GM12878 (cell line): ENCODE measurements around the gene TRAPPC3L. TPM values are rescaled to one million over a fixed set of nuclear protein-coding genes. Genes with fewer than 3 reads are reported as not detected.

Source experiments
- ATAC-seq: fragments of 200-7000 bp; cut with Tn5 transposase; 3 replicates; pipeline ENCODE4 v1.9.1; 2020; ENCODE audit warnings: mild to moderate bottlenecking, moderate library complexity
- BruUV-seq: library from RNA; stranded (reverse); fragments of 400-500 nt; replicated peaks from 2 replicates; lab custom pipeline; 2021; lab: Mats Ljungman, UMichigan
- CTCF ChIA-PET: fragments of 300-600 bp; sonication (Branson Sonifier 250); formaldehyde crosslinking; extraction: SDS; loops from one replicate; lab custom pipeline; 2021; ENCODE audit warnings: inconsistent platforms; lab: Yijun Ruan, JAX
- POLR2A ChIA-PET: fragments of 350-600 bp; formaldehyde crosslinking; extraction: SDS; loops from one replicate; lab custom pipeline; 2021; ENCODE audit warnings: inconsistent platforms; lab: Charles Lee
- RAD21 ChIA-PET: fragments of 300-600 bp; sonication (Branson Sonifier 250); formaldehyde crosslinking; loops from one replicate; lab custom pipeline; 2023; ENCODE audit warnings: antibody characterized with exemption; ENCODE audit not compliant: unreplicated experiment; lab: Charles Lee
- SMC1A ChIA-PET: fragments of 300-600 bp; sonication (Branson Sonifier 250); formaldehyde crosslinking; loops from one replicate; lab custom pipeline; 2023; ENCODE audit not compliant: unreplicated experiment, uncharacterized antibody; lab: Charles Lee
- DNase-seq: peaks from one replicate; pipeline ENCODE4 v3.0.0-alpha.2; 2011; ENCODE audit warnings: low read depth, low spot score
- FAIRE-seq: peaks from 3 replicates; lab custom pipeline; 2011; peaks lifted over from hg19 to GRCh38; lab: Jason Lieb, UNC
- H2AFZ ChIP-seq: 2 replicates; pipeline ENCODE4 v1.6.0; 2011; ENCODE audit warnings: low read depth, low read length, control low read depth; ENCODE audit not compliant: control insufficient read depth
- H3K27ac ChIP-seq: 2 replicates; pipeline ENCODE4 v1.5.1; 2011; ENCODE audit warnings: control low read depth; ENCODE audit not compliant: control insufficient read depth, insufficient read depth
- H3K27me3 ChIP-seq, 2 experiments: replicated peaks in 1 of 2; 2 replicates each; pipeline versions ENCODE4 v1.6.0 to v1.6.1; 2011; ENCODE audit warnings: low read length in 1 of 2; ENCODE audit not compliant: control insufficient read depth in 2 of 2, insufficient read depth in 2 of 2
- H3K36me3 ChIP-seq, 2 experiments: 2 replicates each; pipeline ENCODE4 v1.5.1; 2011; ENCODE audit warnings: low read length in 1 of 2; ENCODE audit not compliant: control insufficient read depth in 2 of 2, insufficient read depth in 2 of 2
- H3K4me1 ChIP-seq: 2 replicates; pipeline ENCODE4 v1.6.1; 2011; ENCODE audit warnings: mild to moderate bottlenecking, low read length, moderate library complexity, mixed read lengths; ENCODE audit not compliant: control insufficient read depth, insufficient read depth
- H3K4me2 ChIP-seq: 2 replicates; pipeline ENCODE4 v1.6.0; 2011; ENCODE audit warnings: control low read depth; ENCODE audit not compliant: control insufficient read depth, insufficient read depth
- H3K4me3 ChIP-seq: fragments of 200-600 bp; sonication (generic); 2 replicates; pipeline ENCODE4 v1.5.1; 2016
- H3K79me2 ChIP-seq: 2 replicates; pipeline ENCODE4 v1.6.0; 2011; ENCODE audit warnings: low read length; ENCODE audit not compliant: control insufficient read depth, insufficient read depth
- H3K9ac ChIP-seq: 2 replicates; pipeline ENCODE4 v1.8.0; 2011; ENCODE audit warnings: low read length, control low read depth, mixed read lengths; ENCODE audit not compliant: control insufficient read depth, insufficient read depth
- H3K9me3 ChIP-seq: replicated peaks from 3 replicates; pipeline ENCODE4 v1.5.1; 2011; ENCODE audit warnings: mild to moderate bottlenecking, low read length; ENCODE audit not compliant: control insufficient read depth, insufficient read depth
- H4K20me1 ChIP-seq: 2 replicates; pipeline ENCODE4 v1.6.0; 2011; ENCODE audit not compliant: control insufficient read depth, insufficient read depth
- CEBPZ ChIP-seq: fragments of 150-350 bp; IDR thresholded peaks from 2 replicates; pipeline ENCODE4 v1.6.1; 2016; ENCODE audit warnings: low read depth, low read length
- JUNB ChIP-seq: IDR thresholded peaks from 2 replicates; pipeline ENCODE4 v1.6.1; 2016; ENCODE audit warnings: antibody characterized with exemption, mild to moderate bottlenecking
- NR2C2 ChIP-seq: IDR thresholded peaks from 2 replicates; pipeline ENCODE4 v1.6.1; 2011; ENCODE audit warnings: borderline replicate concordance, low read depth; ENCODE audit not compliant: control insufficient read depth, insufficient read length
- RCOR1 ChIP-seq: conservative IDR thresholded peaks from 2 replicates; pipeline ENCODE4 v1.6.1; 2012; ENCODE audit warnings: low read depth, low read length, improper control_type of control experiment
- TARDBP ChIP-seq: IDR thresholded peaks from 2 replicates; pipeline ENCODE4 v1.6.1; 2016; ENCODE audit warnings: borderline replicate concordance
- TBL1XR1 ChIP-seq: IDR thresholded peaks from 2 replicates; pipeline ENCODE4 v1.6.1; 2012; ENCODE audit warnings: low read depth, low read length, improper control_type of control experiment
- ZNF687 ChIP-seq: fragments of 450-650 bp; IDR thresholded peaks from 2 replicates; pipeline ENCODE4 v1.6.1; 2017; ENCODE audit warnings: mild to moderate bottlenecking, moderate library complexity
- WGBS: methylation state at CpG from one replicate; pipeline ENCODE4 v1.1.6; 2016; ENCODE audit warnings: low lambda C conversion rate; ENCODE audit not compliant: insufficient replicate concordance, insufficient coverage; ENCODE audit errors: missing lambda C conversion rate; 5-methylcytosine and 5-hydroxymethylcytosine counted together
- in situ Hi-C: fragments of 300-500 bp; cut with MboI; formaldehyde crosslinking; loops from 9 replicates; pipeline ENCODE4 v1.14.3; 2018; ENCODE audit warnings: mixed read lengths
- intact Hi-C: fragments of 100-400 bp; cut with micrococcal nuclease; formaldehyde crosslinking; loops from one replicate; pipeline ENCODE4 v1.14.2; 2022; ENCODE audit not compliant: unreplicated experiment
- polyA plus RNA-seq, 11 experiments: library from polyadenylated mRNA; depleted of rRNA in 4 of 11; unstranded in 6 of 11; stranded (reverse) in 5 of 11; fragments of >200 nt; fragmentation: Nextera tagmentation in 4 of 11; fragmentation: Illumina TruSeq in 1 of 11; extraction: Ambion mirVana in 4 of 11; extraction: Trizol in 1 of 11; gene quantifications; 1 replicate in 1 of 11; 2 replicates in 10 of 11; pipeline versions ENCODE4 v1.2.1 to v1.2.3, GENCODE V29; 2011 to 2016; ENCODE audit warnings: inconsistent platforms in 2 of 11, missing spikeins in 2 of 11, low read depth in 1 of 11
- total RNA-seq, 4 experiments: library from RNA; depleted of rRNA in 3 of 4; stranded (reverse); fragments of >200 nt in 3 of 4; fragmentation: Illumina TruSeq in 1 of 4; extraction: Trizol in 1 of 4; gene quantifications; 2 replicates each; pipeline versions ENCODE4 v1.2.1 to v1.2.3, GENCODE V29; 2013 to 2021

The TRAPPC3L gene
- total and polyA plus RNA-seq, 10 of the 15 experiments (the other 5 are each of a cell fraction or from before 2014, with no cell fraction given), result not detected

- TF ChIP-seq CEBPZ (no peak), JUNB (no peak), ZNF687 (no peak), NR2C2 (no peak), RCOR1 (no peak)
These were observed at the start of gene TRAPPC3L (continued) for GRCh38 chr6:116545651-116546050.

- Histone ChIP-seq H3K36me3 (peaks cover 0 to 12% of the 10 kb centered on the region in 2 experiments; a peak in 1 of 4 replicates), H3K4me2 (no peak overlapping the region), H4K20me1 (no peaks in the 10 kb centered on the region), H3K27me3 (no peaks in the 10 kb centered on the region), H3K27ac (no peak overlapping the region), H3K4me1 (no peaks in the 10 kb centered on the region), H2AFZ (no peak overlapping the region), H3K4me3 (no peak overlapping the region), H3K9ac (no peak overlapping the region), H3K79me2 (no peaks in the 10 kb centered on the region), H3K9me3 (no peaks in the 10 kb centered on the region)
- no TSS peak for BruUV-seq
- ChIA-PET CTCF (no interaction called here), POLR2A (no interaction called here), SMC1A (no interaction called here), RAD21 (no interaction called here)
- DNase-seq (no peak), ATAC-seq (no peak), FAIRE-seq (no peak)
- intact Hi-C loops (no loop called here), in situ Hi-C loops (no loop called here)
- 96% methylated on average over 3 of the region's 3 CpGs for WGBS
- no peak for TF ChIP-seq TARDBP
- no peak for TF ChIP-seq ZNF687
- TF ChIP-seq TBL1XR1, result no peak
These were observed 49.8 kb upstream of the TRAPPC3L start for GRCh38 chr6:116595247-116595646.
